ENCODE results near the gene ZNF438.

Gene ZNF438

GRCh38 chr10:31000071-31000782, 31.4 kb downstream of the ZNF438 start:
- H3K4me1 ChIP-seq (ENCODE audit: control insufficient read depth, insufficient read depth, low read length), result no peaks in the 10 kb centered on the region
- 93 to 95% methylated on average over 3 of the region's 3 CpGs for WGBS, 2 experiments
- no peaks in the 10 kb centered on the region for H3K27me3 ChIP-seq (ENCODE audit: control insufficient read depth, insufficient read depth, low read length, poor library complexity, severe bottlenecking)
- H3K27ac ChIP-seq (ENCODE audit: insufficient read depth, low read depth, low read length, poor library complexity, severe bottlenecking), result no peak overlapping the region
- H3K36me3 ChIP-seq (ENCODE audit: control insufficient read depth, insufficient read depth, low read length), result no peaks in the 10 kb centered on the region
- no peak overlapping the region for H3K4me3 ChIP-seq (ENCODE audit: insufficient read depth, low read depth, low read length)
- H3K9me3 ChIP-seq (ENCODE audit: control insufficient read depth, low read length), result no peaks in the 10 kb centered on the region

- WGBS, 2 experiments, result 88 to 98% methylated on average over 2 of the region's 3 CpGs
- no peaks in the 10 kb centered on the region for H3K9me3 ChIP-seq (ENCODE audit: control insufficient read depth, low read length)
- no peak overlapping the region for H3K27ac ChIP-seq (ENCODE audit: insufficient read depth, low read depth, low read length, poor library complexity, severe bottlenecking)
These were observed 32.5 kb downstream of the ZNF438 start for GRCh38 chr10:30999070-30999712.

GRCh38 chr10:30997536-30998235, 34.0 kb downstream of the ZNF438 start:
- Histone ChIP-seq H3K4me3 (ENCODE audit: insufficient read depth, low read depth, low read length) (no peak overlapping the region), H3K9me3 (ENCODE audit: control insufficient read depth, low read length) (no peaks in the 10 kb centered on the region), H3K4me1 (ENCODE audit: control insufficient read depth, insufficient read depth, low read length) (no peaks in the 10 kb centered on the region), H3K27ac (ENCODE audit: insufficient read depth, low read depth, low read length, poor library complexity, severe bottlenecking) (no peak overlapping the region), H3K36me3 (ENCODE audit: control insufficient read depth, insufficient read depth, low read length) (no peaks in the 10 kb centered on the region), H3K27me3 (ENCODE audit: control insufficient read depth, insufficient read depth, low read length, poor library complexity, severe bottlenecking) (no peaks in the 10 kb centered on the region)
- WGBS, 2 experiments, result 95% methylated on average over 2 of the region's 3 CpGs; no CpG with 5 or more reads in 1 of the 2 experiments

More at GRCh38 chr10:30999070-30999712, 32.5 kb downstream of the ZNF438 start:
- Histone ChIP-seq H3K4me1 (ENCODE audit: control insufficient read depth, insufficient read depth, low read length) (no peaks in the 10 kb centered on the region), H3K27me3 (ENCODE audit: control insufficient read depth, insufficient read depth, low read length, poor library complexity, severe bottlenecking) (no peaks in the 10 kb centered on the region), H3K4me3 (ENCODE audit: insufficient read depth, low read depth, low read length) (no peak overlapping the region), H3K36me3 (ENCODE audit: control insufficient read depth, insufficient read depth, low read length) (no peaks in the 10 kb centered on the region)

GRCh38 chr10:30996481-30997005, 35.1 kb downstream of the ZNF438 start:
- no peak overlapping the region for H3K27ac ChIP-seq (ENCODE audit: insufficient read depth, low read depth, low read length, poor library complexity, severe bottlenecking)
- H3K9me3 ChIP-seq (ENCODE audit: control insufficient read depth, low read length), result no peaks in the 10 kb centered on the region
- H3K4me1 ChIP-seq (ENCODE audit: control insufficient read depth, insufficient read depth, low read length), result no peaks in the 10 kb centered on the region
- no peak overlapping the region for H3K4me3 ChIP-seq (ENCODE audit: insufficient read depth, low read depth, low read length)
- H3K36me3 ChIP-seq (ENCODE audit: control insufficient read depth, insufficient read depth, low read length), result no peaks in the 10 kb centered on the region
- no peaks in the 10 kb centered on the region for H3K27me3 ChIP-seq (ENCODE audit: control insufficient read depth, insufficient read depth, low read length, poor library complexity, severe bottlenecking)

- no peaks in the 10 kb centered on the region for H3K9me3 ChIP-seq (ENCODE audit: control insufficient read depth, low read length)
- 90 to 95% methylated on average over 1 to 3 of the region's 3 CpGs for WGBS, 2 experiments
- no peak overlapping the region for H3K4me3 ChIP-seq (ENCODE audit: insufficient read depth, low read depth, low read length)
- no peaks in the 10 kb centered on the region for H3K4me1 ChIP-seq (ENCODE audit: control insufficient read depth, insufficient read depth, low read length)
- H3K27ac ChIP-seq (ENCODE audit: insufficient read depth, low read depth, low read length, poor library complexity, severe bottlenecking), result no peak overlapping the region
- no peaks in the 10 kb centered on the region for H3K27me3 ChIP-seq (ENCODE audit: control insufficient read depth, insufficient read depth, low read length, poor library complexity, severe bottlenecking)
- H3K36me3 ChIP-seq (ENCODE audit: control insufficient read depth, insufficient read depth, low read length), result no peaks in the 10 kb centered on the region
These were observed 36.4 kb downstream of the ZNF438 start for GRCh38 chr10:30995081-30995770.

- no peak overlapping the region for H3K27ac ChIP-seq (ENCODE audit: insufficient read depth, low read depth, low read length, poor library complexity, severe bottlenecking)
- no peak overlapping the region for H3K4me3 ChIP-seq (ENCODE audit: insufficient read depth, low read depth, low read length)
- WGBS, 2 experiments, result 97 to 98% methylated on average over 1 of the region's 1 CpG
- H3K9me3 ChIP-seq (ENCODE audit: control insufficient read depth, low read length), result no peaks in the 10 kb centered on the region
- H3K4me1 ChIP-seq (ENCODE audit: control insufficient read depth, insufficient read depth, low read length), result no peaks in the 10 kb centered on the region
- no peaks in the 10 kb centered on the region for H3K36me3 ChIP-seq (ENCODE audit: control insufficient read depth, insufficient read depth, low read length)
- H3K27me3 ChIP-seq (ENCODE audit: control insufficient read depth, insufficient read depth, low read length, poor library complexity, severe bottlenecking), result no peaks in the 10 kb centered on the region
These were observed 38.5 kb downstream of the ZNF438 start for GRCh38 chr10:30993155-30993554.

- no peaks in the 10 kb centered on the region for H3K4me1 ChIP-seq (ENCODE audit: control insufficient read depth, insufficient read depth, low read length)
- no peak overlapping the region for H3K4me3 ChIP-seq (ENCODE audit: insufficient read depth, low read depth, low read length)
- no peak overlapping the region for H3K27ac ChIP-seq (ENCODE audit: insufficient read depth, low read depth, low read length, poor library complexity, severe bottlenecking)
- H3K9me3 ChIP-seq (ENCODE audit: control insufficient read depth, low read length), result no peaks in the 10 kb centered on the region
- H3K36me3 ChIP-seq (ENCODE audit: control insufficient read depth, insufficient read depth, low read length), result no peaks in the 10 kb centered on the region
- no peaks in the 10 kb centered on the region for H3K27me3 ChIP-seq (ENCODE audit: control insufficient read depth, insufficient read depth, low read length, poor library complexity, severe bottlenecking)
- 92 to 97% methylated on average over 4 of the region's 4 CpGs for WGBS, 2 experiments
These were observed 39.0 kb downstream of the ZNF438 start for GRCh38 chr10:30992681-30993080.

GRCh38 chr10:30991647-30992011, 40.0 kb downstream of the ZNF438 start:
- Histone ChIP-seq H3K9me3 (ENCODE audit: control insufficient read depth, low read length) (no peaks in the 10 kb centered on the region), H3K36me3 (ENCODE audit: control insufficient read depth, insufficient read depth, low read length) (no peaks in the 10 kb centered on the region), H3K4me1 (ENCODE audit: control insufficient read depth, insufficient read depth, low read length) (no peaks in the 10 kb centered on the region), H3K27me3 (ENCODE audit: control insufficient read depth, insufficient read depth, low read length, poor library complexity, severe bottlenecking) (no peaks in the 10 kb centered on the region), H3K27ac (ENCODE audit: insufficient read depth, low read depth, low read length, poor library complexity, severe bottlenecking) (no peak overlapping the region), H3K4me3 (ENCODE audit: insufficient read depth, low read depth, low read length) (no peak overlapping the region)
- WGBS, 2 experiments, result 93 to 95% methylated on average over 1 of the region's 1 CpG

GRCh38 chr10:30990971-30991646, 40.6 kb downstream of the ZNF438 start:
- no peaks in the 10 kb centered on the region for H3K36me3 ChIP-seq (ENCODE audit: control insufficient read depth, insufficient read depth, low read length)
- H3K4me3 ChIP-seq (ENCODE audit: insufficient read depth, low read depth, low read length), result no peak overlapping the region
- no peaks in the 10 kb centered on the region for H3K27me3 ChIP-seq (ENCODE audit: control insufficient read depth, insufficient read depth, low read length, poor library complexity, severe bottlenecking)
- H3K27ac ChIP-seq (ENCODE audit: insufficient read depth, low read depth, low read length, poor library complexity, severe bottlenecking), result no peak overlapping the region
- H3K9me3 ChIP-seq (ENCODE audit: control insufficient read depth, low read length), result no peaks in the 10 kb centered on the region
- no peaks in the 10 kb centered on the region for H3K4me1 ChIP-seq (ENCODE audit: control insufficient read depth, insufficient read depth, low read length)
- 96 to 100% methylated on average over 2 of the region's 2 CpGs for WGBS, 2 experiments
